ENCODE data around the gene CA10.

Gene CA10

DNA sequence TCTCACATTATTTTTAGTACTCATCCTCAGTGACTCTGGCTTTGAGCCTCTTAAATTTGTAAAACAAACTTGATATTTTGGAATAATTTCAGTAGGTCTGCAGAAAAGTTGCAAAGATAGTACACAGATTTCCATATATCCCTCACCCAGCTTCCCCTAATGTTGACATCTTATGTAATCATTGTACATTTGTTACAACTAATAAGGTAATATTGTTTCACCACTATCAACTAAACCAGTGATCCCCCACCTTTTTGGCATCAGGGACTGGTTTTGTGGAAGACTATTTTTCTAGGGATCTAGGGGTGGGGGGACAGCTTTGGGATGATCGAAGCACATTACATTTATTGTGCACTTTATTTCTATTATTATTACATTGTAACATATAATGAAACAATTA is 391.2 kb downstream of the CA10 start:
- no peak for DNase-seq (ENCODE audit: low read depth in 2 of 2)

DNA sequence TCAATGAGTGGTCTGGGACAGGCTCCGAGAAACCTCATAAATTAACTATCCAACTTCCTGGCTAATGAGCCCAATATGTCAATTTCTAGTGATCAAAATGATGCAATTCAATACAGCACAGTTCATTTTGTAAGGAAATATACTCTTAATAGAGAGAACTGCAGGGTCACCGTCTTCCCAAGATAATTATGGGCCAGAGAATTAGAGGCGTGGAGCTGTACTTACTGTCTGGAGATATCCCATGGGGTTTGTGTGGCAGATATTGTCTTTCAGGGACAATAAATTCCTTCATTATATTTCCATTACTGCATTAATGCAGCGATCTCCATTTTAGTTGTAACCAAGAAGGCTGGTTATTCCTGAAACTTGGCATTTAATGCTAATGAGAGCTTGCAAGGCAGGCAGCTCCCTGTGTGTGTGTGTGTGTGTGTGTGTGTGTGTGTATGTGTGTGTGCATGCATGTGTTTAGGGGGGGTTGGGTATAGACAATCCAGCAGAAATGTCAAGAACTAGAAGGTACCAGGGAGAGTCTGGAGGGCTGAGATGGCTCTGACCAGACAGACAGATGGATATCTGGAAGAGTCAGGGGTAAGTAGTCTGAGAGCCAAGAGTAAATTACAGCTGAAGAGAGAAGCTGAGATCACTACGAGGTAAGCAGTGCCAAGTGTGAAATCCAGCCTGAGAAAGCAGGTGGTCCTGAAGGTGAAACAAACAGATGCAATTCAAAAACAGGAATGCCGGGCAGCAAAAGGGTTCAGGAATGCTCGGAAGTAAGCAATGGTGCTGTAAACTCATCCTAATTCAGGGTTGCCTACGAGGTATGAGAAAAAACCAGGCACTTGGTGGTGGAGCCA is 393.0 kb downstream of the CA10 start:
- DNase-seq (ENCODE audit: low read depth in 2 of 2) = no peak

DNA sequence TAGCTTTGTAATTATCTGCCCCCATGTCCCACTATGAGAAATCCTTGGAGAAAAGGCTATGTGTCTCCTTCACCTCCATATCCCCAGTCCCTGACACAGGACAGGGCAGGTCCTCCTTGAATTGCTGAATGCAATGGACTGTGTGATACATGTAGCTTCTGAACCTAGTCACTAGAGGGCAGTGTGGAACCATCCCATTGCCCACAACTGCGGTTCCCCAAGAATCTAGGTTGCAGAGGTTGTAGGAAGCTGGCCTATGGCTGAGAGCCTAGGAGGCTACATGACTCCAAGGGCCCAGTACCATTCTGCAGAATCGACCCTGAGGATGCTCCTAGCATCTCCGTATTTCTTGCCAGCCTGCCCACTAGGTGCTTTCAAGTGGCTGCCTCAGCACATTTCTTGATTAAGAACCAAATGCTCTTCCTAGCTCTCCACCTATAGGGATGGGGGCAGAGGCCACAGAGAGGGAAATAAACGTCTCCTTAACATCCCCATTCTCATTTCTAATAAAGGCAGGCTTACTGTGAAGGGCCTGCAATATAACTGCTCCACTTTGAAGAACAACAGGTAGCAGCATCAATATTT is 394.0 kb downstream of the CA10 start:
- DNase-seq (ENCODE audit: low read depth in 2 of 2) = peak; percentile 24 to 27

DNA sequence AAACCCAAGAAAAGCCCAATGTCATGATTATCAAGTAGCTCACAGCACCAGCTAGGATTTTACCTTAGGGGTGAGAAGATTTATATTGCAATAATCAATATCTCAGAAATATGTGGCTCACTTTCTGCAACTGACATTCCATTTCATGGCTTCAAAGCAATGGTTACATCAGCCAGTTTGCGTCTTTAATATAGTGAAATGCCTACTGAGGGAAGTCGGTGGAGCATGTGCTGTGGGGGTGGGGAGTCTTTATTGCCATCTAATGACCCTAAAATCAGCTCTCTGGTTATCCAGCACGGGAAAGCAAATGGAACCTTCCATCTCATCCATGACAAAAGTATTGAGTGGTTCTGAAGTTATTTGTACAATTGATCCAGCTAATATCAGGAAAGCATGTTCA is 395.5 kb downstream of the CA10 start:
- no peak for DNase-seq (ENCODE audit: low read depth in 2 of 2)

DNA sequence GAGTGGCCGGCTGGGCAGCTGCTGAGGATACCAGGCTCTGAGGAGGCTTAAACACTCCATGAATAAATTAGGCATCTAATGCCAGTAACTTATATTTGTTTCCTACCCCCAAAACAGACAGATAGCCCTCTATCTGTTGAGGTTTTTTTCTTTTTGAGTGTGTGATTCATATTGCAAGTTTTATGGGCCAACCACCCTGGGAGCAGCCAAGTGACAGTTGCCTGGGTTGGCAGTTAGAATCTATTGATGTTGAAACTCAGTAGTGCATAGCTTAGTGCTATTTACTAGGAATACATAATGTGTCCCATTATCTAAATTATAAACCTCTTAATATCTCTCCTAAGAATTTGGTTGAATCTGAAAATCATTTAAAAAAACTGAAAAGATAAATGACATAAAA is 397.4 kb downstream of the CA10 start:
- no peak for DNase-seq (ENCODE audit: low read depth in 2 of 2)

DNA sequence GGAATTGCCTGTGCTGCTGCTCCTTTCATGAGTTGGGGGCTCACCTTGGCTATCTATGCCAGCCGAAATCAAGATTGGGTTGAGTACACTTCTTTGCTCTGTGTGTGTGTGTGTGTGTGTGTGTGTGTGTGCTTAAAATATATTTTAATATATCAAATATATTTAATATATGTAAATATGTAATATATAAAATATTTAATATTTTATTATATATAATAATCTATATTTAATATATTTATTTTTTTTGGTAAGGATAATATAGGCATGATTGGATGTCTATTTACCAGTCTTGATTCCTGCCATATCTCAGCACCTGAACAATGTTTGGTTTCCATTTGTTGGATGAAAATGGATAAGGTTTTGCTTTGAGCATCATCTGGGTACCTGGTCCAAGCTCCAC is 399.3 kb downstream of the CA10 start:
- no peak for DNase-seq (ENCODE audit: low read depth in 2 of 2)

DNA sequence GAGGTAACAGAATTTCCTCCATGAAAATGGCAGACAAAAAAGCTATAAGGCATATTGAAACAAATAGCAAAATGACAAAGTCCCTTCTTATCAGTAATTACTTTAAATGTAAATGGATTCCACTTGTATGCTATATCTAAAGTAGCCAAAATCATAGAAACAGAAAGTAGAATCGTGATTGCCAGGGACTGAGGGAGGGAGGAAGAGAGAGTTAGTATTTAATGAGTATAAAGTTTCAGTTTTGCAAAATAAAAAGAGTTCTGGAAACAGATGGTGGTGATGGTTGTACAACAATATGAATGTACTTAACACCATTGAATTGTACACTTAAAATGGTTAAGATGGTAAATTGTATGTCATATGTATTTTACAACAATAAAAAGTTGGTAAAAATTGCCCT is 407.4 kb downstream of the CA10 start:
- DNase-seq (ENCODE audit: low read depth in 2 of 2) = no peak

DNA sequence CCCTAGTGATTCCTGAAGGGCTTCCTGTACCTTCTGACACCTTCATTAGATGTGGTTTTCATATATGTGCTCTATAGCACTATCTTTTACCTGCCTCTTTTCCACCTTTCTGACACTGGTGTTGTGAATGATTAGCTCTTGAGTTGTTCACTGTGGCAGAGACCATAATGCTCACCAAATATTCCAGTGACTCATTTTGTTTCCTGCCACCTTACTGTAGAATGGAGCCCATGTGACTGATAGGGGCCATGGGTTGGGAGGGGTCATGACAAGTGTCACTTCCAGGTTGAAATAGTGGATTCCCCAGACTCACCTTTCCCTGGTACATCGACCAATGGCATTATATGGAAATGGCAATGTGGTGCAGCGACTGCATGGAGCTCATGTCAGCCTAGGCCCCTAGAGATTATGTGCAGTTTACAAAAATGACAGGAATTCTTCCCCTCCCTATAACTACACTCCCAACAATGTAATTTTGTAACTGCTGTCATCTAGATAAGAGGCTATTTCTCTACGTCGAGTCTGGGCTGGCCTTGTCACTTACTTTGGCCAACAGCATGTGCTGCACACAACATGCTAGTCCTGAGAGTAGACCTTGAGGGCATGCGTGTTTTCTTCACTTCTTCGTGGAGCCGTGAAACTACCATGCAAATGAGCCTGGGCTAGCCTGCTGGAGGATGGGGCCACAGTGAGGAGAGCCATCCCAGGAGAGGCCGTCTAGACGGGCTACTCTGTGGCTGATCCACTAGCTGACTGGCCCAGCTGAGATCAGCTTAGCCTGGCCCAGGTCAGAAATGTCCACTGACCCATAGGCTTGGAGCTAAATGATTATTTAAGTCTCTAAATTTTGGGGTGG is 409.5 kb downstream of the CA10 start:
- no peak for DNase-seq (ENCODE audit: low read depth in 2 of 2)

DNA sequence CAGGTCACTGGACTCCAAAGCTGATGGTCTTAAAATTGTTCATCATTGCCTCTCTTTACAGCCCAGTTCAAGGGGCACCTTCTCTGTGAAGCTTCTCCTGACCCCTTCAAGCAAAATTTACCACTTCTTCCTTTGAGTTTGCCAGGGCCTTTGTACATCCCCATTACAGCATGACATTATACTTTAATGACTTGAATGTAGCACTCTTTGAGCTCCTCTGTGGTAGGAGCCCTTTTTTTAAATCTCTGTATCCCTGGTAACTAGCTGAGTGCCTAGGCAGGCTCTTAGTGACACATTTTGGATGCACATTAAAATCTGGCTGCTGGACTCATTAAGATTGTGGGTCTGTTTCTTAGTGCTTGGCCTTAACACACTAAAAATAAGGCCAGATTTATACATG is 412.1 kb downstream of the CA10 start:
- no peak for DNase-seq (ENCODE audit: low read depth in 2 of 2)

DNA sequence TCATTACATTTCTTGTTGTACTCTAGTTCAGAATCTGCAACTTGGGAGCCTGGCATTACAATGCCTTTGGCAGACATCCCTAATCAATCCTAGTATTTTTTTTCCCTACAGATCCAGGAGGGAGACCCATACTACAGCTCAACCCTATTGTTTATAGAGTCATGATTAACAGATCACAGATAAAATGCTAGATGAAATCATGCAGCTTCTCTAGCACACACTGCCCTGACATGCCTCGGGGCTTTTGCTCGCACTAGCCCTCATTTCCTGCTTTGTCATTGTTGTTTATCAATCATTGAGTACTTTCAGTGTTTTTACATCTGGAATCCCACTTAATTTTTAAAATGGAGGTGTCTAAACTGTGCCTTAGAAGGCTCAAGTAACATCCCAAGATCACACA is 412.5 kb downstream of the CA10 start:
- DNase-seq (ENCODE audit: low read depth in 2 of 2) = no peak

DNA sequence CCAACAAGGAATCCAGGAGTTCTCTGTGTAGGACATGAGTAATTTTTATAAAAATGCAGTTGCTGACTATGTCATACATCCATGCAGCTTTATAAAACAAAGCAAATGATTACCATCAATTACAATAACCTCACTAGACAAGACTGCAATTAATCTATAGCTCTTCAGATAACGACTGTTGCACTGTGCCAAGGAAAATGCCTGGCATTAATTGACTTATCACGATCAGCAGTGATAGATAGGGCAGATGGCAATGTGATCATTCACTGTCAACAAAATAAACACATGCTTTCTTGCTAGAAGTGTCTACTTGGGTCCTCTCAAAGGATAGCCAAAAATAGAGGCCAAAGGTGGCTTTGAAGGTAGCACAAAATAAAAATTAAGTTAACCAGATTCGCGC is 415.0 kb downstream of the CA10 start:
- DNase-seq (ENCODE audit: low read depth in 2 of 2) = no peak

DNA sequence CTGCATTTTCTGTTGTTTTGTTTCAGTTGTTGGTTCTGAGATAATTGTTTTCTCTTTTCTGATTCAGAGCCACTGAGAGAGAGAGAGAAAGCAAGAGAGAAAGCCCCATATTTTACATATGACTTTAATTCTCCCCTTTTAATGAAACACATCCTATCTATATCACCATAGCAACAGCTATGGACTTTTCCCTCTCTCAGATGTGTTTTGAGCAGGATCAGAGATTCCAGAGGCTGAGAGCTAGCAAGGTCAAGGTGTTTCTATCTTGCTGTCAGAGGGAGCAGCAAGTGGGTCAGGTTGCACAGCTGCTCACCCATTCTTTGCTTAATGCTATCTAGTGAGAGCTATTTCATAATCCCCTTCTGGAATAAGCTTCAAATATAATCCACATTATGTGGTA is 415.9 kb downstream of the CA10 start:
- no peak for DNase-seq (ENCODE audit: low read depth in 2 of 2)

DNA sequence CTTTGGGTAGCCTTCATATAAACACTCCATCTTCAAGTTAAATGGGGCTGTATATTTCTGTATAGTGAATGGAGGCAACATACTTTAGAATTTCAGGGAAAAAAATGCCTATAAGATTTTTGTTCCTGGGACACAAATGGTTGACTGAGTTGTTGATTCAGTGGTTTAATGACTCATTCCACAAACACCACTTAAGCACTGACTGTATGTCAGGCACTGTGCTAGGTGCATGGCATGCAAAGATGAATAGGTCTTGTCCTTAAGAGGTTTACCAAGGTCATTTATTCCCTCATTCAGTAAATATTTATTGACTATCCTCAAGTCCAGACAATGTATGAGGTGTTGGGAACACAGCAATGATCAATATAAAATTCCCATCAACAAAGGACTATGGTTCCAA is 417.1 kb downstream of the CA10 start:
- DNase-seq (ENCODE audit: low read depth in 2 of 2) = no peak

DNA sequence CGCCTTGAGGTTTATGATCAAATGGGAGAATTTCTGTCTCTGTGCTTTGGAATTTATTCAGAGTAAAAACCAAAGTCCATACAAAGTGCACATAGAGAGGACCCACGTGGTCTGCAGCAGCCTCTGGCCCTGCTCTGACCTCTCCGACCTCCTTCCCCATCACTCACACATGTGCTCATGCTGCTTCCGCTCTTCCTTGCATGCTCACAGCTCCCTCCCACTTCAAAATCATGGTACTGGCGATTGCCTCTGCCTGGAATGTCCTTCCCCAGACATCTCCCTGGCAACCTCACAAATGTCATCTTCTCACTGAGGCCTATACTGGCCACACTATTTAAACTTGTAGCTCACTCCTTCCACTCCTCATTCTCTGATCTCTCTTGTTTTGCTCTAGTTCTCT is 418.0 kb downstream of the CA10 start:
- no peak for DNase-seq (ENCODE audit: low read depth in 2 of 2)

DNA sequence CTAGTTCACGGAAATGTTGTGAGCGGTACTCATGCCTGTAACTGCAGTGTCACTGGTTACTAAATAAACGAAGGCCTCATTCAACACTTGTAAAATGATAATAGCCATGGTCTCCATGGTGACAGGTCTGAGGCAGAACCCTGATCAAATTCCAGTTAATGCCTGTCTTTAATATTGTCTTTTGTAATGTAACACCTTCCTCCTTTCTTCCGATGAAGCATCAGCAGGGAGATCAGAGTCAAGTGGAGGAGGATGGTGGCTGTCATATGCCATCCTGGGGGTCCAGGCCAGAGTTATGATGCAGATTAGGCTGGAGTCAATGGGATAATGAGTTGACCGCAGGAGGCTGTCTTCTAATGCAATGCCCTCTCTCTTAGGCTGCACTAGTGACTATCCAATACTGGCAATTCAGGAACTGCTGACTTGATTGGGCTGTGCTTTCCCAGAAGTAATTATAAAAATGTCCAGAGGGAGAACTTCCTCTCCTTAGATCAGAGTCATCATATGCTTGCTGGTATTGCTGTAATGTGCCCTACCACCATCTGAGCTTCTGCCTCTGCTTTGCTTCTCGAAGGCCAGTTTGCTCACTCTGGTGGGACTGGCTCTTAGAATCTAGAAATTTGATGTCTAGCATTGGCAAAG is 419.1 kb downstream of the CA10 start:
- no peak for DNase-seq (ENCODE audit: low read depth in 2 of 2)

DNA sequence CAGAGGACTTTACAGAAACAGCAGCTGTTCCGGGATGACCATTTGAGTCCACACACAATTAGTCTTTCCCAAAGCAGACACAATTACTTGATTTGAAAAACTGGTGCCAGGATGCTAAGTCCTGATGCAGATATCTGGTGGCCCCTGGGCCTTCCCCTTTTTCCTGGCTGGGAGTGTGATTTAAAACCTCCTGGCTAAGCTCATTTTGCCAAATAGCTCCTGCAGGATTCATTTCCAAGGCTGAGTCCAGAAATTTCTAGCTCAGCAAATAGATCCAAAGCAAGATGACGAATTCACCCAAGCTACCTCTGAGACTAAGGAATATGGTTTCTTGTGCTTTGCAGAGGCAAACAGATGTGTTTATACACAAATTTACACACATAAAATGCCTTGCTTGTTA is 422.2 kb downstream of the CA10 start:
- no peak for DNase-seq (ENCODE audit: low read depth in 2 of 2)

DNA sequence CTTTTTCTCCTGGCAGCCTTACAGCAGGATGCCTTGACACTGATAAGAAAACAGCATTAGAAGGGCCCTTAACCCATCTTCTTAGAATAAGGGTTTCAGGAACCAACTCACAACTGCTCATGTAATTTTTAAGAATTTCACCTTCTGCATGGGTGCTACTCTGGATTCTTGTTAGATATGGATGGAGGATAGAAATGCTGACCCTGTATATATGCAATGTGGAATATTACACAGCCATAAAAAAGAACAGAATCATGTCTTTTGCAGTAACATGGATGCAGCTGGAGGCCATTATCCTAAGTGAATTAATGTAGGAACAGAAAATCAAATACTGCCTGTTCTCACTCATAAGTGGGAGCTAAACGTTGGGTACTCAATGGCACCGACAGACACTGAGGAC is 423.5 kb downstream of the CA10 start:
- no peak for DNase-seq (ENCODE audit: low read depth in 2 of 2)

DNA sequence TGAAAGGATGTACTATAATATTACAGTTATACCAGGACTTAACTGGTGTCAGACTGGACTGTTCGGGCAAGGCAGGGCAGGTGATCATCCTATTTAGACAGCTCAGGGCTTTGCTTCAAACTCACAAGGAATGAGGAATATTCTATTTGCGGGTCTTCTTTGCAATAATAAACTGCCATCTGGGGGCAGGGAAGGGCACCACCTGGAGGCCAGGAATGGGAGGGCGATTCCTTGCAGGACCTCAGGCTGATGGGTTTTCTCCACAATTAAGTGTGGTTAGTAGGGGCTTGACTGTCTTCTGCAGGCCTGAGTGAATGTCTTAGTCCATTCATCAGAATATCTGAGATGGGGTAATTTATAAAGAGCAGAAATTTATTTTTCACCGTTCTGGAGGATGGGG is 424.1 kb downstream of the CA10 start:
- no peak for DNase-seq (ENCODE audit: low read depth in 2 of 2)

DNA sequence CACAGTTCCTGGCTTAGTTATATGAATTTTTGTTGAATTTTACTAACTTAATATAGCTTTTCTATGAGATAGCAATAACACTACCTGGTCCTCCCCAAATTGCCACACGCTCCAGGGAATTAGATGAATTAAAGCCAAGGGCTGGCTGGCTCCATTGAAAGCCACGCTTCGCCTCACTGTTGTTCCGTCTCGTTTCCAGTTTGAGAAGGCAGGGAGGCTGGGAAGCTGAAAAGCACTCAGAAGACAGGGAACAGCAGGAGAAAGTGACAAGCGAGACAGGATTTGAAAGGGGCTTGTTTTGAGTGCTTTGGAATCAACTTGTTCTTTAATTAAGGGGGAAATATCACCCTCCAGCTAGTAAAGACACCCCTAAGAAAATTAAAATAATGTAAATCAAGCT is 425.3 kb downstream of the CA10 start:
- DNase-seq (ENCODE audit: low read depth in 2 of 2) = no peak

DNA sequence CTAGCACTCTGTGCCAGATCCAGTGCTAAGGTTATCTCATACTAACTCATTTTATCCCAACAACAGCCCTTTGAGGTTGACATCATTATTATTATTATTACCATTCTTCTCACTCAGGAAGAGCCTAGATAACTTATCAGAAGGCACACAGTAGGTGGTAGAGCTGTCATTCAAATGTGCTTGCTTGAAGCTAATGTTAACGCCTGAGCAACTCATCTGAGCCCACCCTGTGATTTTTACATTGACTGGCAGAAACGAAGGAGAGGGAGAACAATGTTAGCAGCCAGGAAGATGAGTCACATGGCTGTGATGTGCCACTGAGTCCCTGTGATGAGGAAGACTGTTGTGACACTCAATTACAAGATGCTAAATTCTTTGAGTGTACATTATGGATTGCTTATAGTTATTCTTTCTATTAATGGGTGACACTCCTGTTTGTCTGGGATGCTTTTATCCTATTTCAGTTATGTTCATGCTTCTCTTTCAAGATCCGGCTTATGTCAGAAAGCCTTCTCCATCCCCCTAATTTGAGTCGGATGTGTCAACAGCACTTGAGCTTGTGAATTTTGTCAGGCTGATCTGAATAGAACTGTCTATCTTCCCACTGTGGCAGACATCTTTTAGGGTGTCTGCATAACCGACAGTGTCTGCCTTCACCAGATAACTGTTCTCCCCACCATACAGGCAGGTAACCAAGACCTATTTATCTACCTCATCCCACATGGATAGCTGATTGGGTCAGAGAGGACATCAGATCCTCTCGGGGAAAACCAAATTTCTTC is 426.4 kb downstream of the CA10 start:
- DNase-seq (ENCODE audit: low read depth in 2 of 2) = no peak

DNA sequence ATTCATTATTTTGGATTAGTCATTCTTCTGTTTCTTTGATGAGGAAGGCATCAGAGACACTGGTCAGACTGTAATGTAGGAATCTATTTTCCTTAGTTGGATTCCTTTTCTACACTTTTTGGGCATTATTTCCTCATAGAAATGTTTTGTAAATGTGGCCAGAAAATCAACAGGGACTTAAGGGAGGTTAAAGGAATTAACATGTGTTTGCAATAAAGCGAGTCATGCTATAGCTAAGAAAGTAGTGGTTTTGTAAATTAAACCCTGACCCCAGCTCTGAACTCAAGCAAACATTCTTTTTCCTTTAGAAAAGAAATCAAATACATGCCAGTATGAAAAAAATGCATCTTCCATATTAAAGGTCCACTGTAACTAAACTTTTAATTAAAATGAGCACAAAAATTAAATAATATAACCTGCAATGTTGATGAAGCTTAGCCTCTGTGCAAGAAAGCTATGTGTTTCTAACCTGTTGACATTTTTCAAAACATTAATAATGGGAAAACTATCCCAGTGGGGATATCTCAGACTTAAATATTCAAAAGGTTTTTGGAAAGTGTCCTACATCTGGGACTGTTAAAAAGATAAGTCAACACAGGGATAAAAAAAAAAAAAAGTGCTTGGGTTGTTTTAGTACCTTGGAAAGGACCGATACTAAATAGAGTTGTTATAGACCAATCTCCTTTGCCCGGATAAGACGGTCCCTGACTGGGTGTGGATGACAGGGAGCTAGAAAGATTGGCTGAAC is 428.0 kb downstream of the CA10 start:
- DNase-seq (ENCODE audit: low read depth in 2 of 2) = no peak

All from fibroblast of skin of left quadriceps (primary cell).